HL-60 (cell line): ENCODE measurements around the gene UVSSA.

Experiments used
- DNase-seq, 2 experiments: peaks; one replicate each; pipeline ENCODE4 v3.0.0-alpha.2; 2010 to 2020; ENCODE audit warnings: low read depth in 1 of 2, low spot score in 1 of 2
- H3K27ac ChIP-seq: fragments of 250-450 bp; sonication (Bioruptor Pico); replicated peaks from 2 replicates; pipeline ENCODE4 v1.5.1; 2020; ENCODE audit warnings: mild to moderate bottlenecking, moderate library complexity
- H3K27me3 ChIP-seq: fragments of 250-450 bp; sonication (Bioruptor Pico); 2 replicates; pipeline ENCODE4 v1.5.1; 2021; ENCODE audit warnings: mild to moderate bottlenecking, moderate library complexity; ENCODE audit not compliant: insufficient read depth, poor library complexity, severe bottlenecking
- H3K4me3 ChIP-seq: replicated peaks from 2 replicates; pipeline ENCODE4 v1.5.1; 2011; ENCODE audit warnings: mild to moderate bottlenecking, control low read depth, low read length; ENCODE audit not compliant: insufficient read depth
- CTCF ChIP-seq: IDR thresholded peaks from one replicate; pipeline ENCODE4 v1.5.1; 2011; ENCODE audit warnings: low read length, control low read depth, inconsistent platforms; ENCODE audit not compliant: insufficient read depth
- GABPA ChIP-seq: IDR thresholded peaks from 2 replicates; pipeline ENCODE4 v1.6.1; 2012; ENCODE audit warnings: low read depth
- POLR2AphosphoS5 ChIP-seq: IDR thresholded peaks from 2 replicates; pipeline ENCODE4 v1.6.1; 2012; ENCODE audit warnings: low read depth
- REST ChIP-seq: IDR thresholded peaks from 2 replicates; pipeline ENCODE4 v1.6.1; 2012; ENCODE audit warnings: low read depth; ENCODE audit not compliant: insufficient replicate concordance
- SPI1 ChIP-seq: IDR thresholded peaks from 2 replicates; pipeline ENCODE4 v1.6.1; 2012; ENCODE audit warnings: low read depth, mild to moderate bottlenecking, borderline replicate concordance

Gene UVSSA

GRCh38 chr4:1413687-1414479, 66.9 kb downstream of the UVSSA start:
- no peak for DNase-seq
- Histone ChIP-seq H3K27ac (no peak overlapping the region), H3K4me3 (no peak overlapping the region), H3K27me3 (no peaks in the 10 kb centered on the region)
- no peak for TF ChIP-seq POLR2AphosphoS5
- TF ChIP-seq SPI1, result no peak
- no peak for TF ChIP-seq CTCF
- TF ChIP-seq GABPA, result no peak
- no peak for TF ChIP-seq REST

- TF ChIP-seq SPI1 (no peak), GABPA (no peak), REST (no peak), POLR2AphosphoS5 (no peak), CTCF (no peak)
- Histone ChIP-seq H3K4me3 (no peak overlapping the region), H3K27me3 (no peaks in the 10 kb centered on the region), H3K27ac (no peak overlapping the region)
- DNase-seq, result no peak
Measured at GRCh38 chr4:1414831-1415680, 68.0 kb downstream of the UVSSA start.

GRCh38 chr4:1415681-1415981, 68.6 kb downstream of the UVSSA start:
- Histone ChIP-seq H3K4me3 (no peak overlapping the region), H3K27ac (no peak overlapping the region), H3K27me3 (no peaks in the 10 kb centered on the region)
- no peak for DNase-seq
- no peak for TF ChIP-seq REST
- no peak for TF ChIP-seq GABPA
- no peak for TF ChIP-seq CTCF
- no peak for TF ChIP-seq SPI1
- no peak for TF ChIP-seq POLR2AphosphoS5
